GM21723 (cell line): ENCODE measurements around the gene PLOD2.
"Not testable (repeated sequence)": the region's sequence is repeated elsewhere in the genome, so short reads cannot be mapped to it uniquely, and the experiment has no call there.

Experiments used
- ATAC-seq: cut with Tn5 transposase; IDR thresholded peaks from one replicate; pipeline ENCODE4 v1.9.1; 2021; ENCODE audit warnings: mild to moderate bottlenecking, moderate library complexity; ENCODE audit not compliant: unreplicated experiment

Gene PLOD2

GRCh38 chr3:146142757-146143156 lies 18.2 kb downstream of the PLOD2 start:
- ATAC-seq: no peak

- no peak for ATAC-seq
Measured at GRCh38 chr3:146139586-146140110, 21.3 kb downstream of the PLOD2 start.

GRCh38 chr3:146138902-146139301 lies 22.1 kb downstream of the PLOD2 start:
- ATAC-seq: no peak

- no peak for ATAC-seq
Measured at GRCh38 chr3:146136647-146137046, 24.3 kb downstream of the PLOD2 start.

- ATAC-seq: no peak
Measured at GRCh38 chr3:146134348-146135117, 26.5 kb downstream of the PLOD2 start.

- no peak for ATAC-seq
Measured at GRCh38 chr3:146133441-146133840, 27.5 kb downstream of the PLOD2 start.

- no peak for ATAC-seq
Measured at GRCh38 chr3:146131616-146132410, 29.2 kb downstream of the PLOD2 start.

- ATAC-seq: no peak
Measured at GRCh38 chr3:146130881-146131371, 30.1 kb downstream of the PLOD2 start.

- no peak for ATAC-seq
Measured at GRCh38 chr3:146129750-146130149, 31.2 kb downstream of the PLOD2 start.

- no peak for ATAC-seq
Measured at GRCh38 chr3:146128939-146129338, 32.0 kb downstream of the PLOD2 start.

GRCh38 chr3:146128179-146128578 lies 32.8 kb downstream of the PLOD2 start:
- ATAC-seq: no peak

GRCh38 chr3:146125951-146126350 lies 35.0 kb downstream of the PLOD2 start:
- no peak for ATAC-seq

- no peak for ATAC-seq
Measured at GRCh38 chr3:146124126-146124801, 36.7 kb downstream of the PLOD2 start.

- ATAC-seq: no peak
Measured at GRCh38 chr3:146117406-146118285, 43.3 kb downstream of the PLOD2 start.

GRCh38 chr3:146115619-146116018 lies 45.4 kb downstream of the PLOD2 start:
- no peak for ATAC-seq

GRCh38 chr3:146113804-146114203 lies 47.2 kb downstream of the PLOD2 start:
- ATAC-seq: not testable (repeated sequence)

- ATAC-seq: no peak
Measured at GRCh38 chr3:146111337-146111736, 49.6 kb downstream of the PLOD2 start.

GRCh38 chr3:146110161-146110560 lies 50.8 kb downstream of the PLOD2 start:
- ATAC-seq: no peak

GRCh38 chr3:146106986-146107385 lies 54.0 kb downstream of the PLOD2 start:
- ATAC-seq: no peak

- ATAC-seq: no peak
Measured at GRCh38 chr3:146104068-146104467, 56.9 kb downstream of the PLOD2 start.
